ENCODE measurements around the gene PLA2R1. TPM values are rescaled to one million over a fixed set of nuclear protein-coding genes. Genes with fewer than 3 reads are reported as not detected.

PLA2R1 gene
- total and polyA plus RNA-seq, 9 donors, result 9.9 to 33.8 (median 20.4) TPM

DNA sequence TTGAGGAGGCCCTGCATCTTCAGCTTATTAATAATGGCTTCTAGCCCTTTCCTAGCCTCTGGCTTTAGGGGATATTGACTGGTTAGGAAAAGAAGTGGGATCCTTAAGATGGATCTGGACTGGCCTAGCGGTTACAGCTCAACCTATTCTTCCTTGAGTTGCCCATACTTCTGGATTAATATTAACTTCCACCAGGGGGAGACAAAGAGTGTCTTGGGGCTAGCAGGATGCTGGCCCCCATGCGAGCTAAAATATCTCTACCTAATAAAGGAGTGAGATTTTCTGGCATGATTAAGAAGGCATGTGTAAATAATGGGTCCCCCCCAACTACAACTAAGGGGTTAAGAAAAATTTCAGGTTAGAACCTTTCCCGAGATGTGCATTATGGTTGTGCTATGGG is 23.2 kb upstream of the PLA2R1 start:
- Histone ChIP-seq H3K4me1 (ENCODE audit: insufficient read depth) (no peaks in the 10 kb centered on the region), H3K27me3 (no peaks in the 10 kb centered on the region), H3K4me3 (no peak overlapping the region), H3K27ac (no peak overlapping the region), H3K9me3 (peaks cover 10 to 33% of the 10 kb centered on the region in 2 donors), H3K36me3 (no peaks in the 10 kb centered on the region)
- DNase-seq, result no peak
- no peak for TF ChIP-seq POLR2A (IDR thresholded peaks at IDR 0.05)
- TF ChIP-seq, protein P1, sequence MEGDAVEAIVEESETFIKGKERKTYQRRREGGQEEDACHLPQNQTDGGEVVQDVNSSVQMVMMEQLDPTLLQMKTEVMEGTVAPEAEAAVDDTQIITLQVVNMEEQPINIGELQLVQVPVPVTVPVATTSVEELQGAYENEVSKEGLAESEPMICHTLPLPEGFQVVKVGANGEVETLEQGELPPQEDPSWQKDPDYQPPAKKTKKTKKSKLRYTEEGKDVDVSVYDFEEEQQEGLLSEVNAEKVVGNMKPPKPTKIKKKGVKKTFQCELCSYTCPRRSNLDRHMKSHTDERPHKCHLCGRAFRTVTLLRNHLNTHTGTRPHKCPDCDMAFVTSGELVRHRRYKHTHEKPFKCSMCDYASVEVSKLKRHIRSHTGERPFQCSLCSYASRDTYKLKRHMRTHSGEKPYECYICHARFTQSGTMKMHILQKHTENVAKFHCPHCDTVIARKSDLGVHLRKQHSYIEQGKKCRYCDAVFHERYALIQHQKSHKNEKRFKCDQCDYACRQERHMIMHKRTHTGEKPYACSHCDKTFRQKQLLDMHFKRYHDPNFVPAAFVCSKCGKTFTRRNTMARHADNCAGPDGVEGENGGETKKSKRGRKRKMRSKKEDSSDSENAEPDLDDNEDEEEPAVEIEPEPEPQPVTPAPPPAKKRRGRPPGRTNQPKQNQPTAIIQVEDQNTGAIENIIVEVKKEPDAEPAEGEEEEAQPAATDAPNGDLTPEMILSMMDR (IDR thresholded peaks at IDR 0.05), result no peak
- no peak for TF ChIP-seq EP300 (IDR thresholded peaks at IDR 0.05)
- intact Hi-C loops (cut with DNase I), result no loop called here
- WGBS, 3 donors, result 87 to 88% (median 88%) methylated on average over 3 of the region's 3 CpGs

DNA sequence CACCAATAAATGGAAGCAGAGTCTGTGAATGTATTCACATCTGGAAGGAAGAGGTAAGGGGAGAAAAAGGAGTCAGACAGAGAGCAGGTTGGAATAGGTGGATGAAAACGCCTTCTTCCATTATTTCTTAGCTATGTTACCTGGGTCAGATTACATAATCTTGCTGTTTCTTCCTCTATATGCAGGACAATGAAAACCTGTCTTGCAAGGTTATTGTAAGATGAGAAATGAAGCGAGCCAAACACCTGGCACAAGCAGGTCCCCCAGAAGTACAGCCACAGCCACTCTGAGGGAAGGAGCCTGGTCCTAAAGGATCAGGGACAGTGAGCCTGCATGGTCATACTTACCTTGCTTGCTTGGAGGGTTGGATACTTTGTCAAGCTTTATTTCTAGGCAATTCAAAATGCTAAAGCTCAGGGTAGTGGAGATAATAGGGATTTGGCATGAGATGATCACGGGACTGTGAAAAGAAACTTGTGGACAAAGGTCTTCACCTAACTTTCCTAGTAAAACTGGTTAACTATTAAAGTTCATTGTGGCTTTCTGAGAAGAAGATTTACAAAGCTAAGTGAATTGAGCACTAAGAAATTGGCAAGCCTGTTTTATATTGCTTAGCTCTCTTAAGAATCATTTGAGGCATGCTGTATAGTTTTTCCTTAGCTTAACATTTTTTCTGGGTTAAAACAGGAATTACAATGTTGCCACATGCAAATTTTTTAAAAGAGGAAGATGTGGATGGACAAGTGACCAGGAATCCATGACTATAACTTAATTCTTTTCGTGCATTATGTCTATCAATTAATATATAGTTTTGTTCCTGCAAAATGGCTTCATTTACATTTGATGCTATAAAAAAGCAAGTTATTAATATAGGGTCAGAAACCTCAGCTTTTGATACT is 15.7 kb upstream of the PLA2R1 start:
- intact Hi-C loops (cut with DNase I), result no loop called here
- no peaks in the 10 kb centered on the region for H3K4me1 ChIP-seq (ENCODE audit: insufficient read depth)
- no peak overlapping the region for H3K4me3 ChIP-seq
- H3K27me3 ChIP-seq, result no peaks in the 10 kb centered on the region
- WGBS, 3 donors, result 86 to 89% (median 89%) methylated on average over 4 of the region's 4 CpGs
- H3K36me3 ChIP-seq, result no peaks in the 10 kb centered on the region
- DNase-seq, result no peak
- H3K9me3 ChIP-seq, result no peaks in the 10 kb centered on the region
- TF ChIP-seq POLR2A (IDR thresholded peaks at IDR 0.05), result no peak
- no peak for TF ChIP-seq EP300 (IDR thresholded peaks at IDR 0.05)
- TF ChIP-seq, protein P1 (IDR thresholded peaks at IDR 0.05), result no peak
- H3K27ac ChIP-seq, result no peak overlapping the region

DNA sequence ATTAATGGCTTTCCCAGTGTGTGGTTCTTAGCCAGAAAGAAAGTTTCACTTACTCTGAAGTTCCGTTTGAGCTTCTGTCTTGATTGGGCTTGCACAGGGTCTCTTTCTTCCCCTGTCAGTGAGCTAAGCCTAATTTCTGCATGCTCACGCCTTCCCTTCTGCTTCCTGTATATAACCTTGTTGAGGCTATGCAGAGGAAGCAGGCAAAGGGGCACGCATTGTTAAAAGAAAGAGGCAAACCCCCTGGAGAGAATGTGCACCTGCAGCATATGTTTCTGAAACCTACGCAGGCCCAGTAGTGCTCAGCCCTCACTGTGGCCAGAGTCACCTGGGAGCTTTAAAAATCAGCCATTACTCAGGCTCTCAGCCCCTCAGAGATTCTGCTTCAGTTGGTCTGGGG is 14.5 kb upstream of the PLA2R1 start:
- H3K4me1 ChIP-seq (ENCODE audit: insufficient read depth), result no peaks in the 10 kb centered on the region
- no peaks in the 10 kb centered on the region for H3K9me3 ChIP-seq
- no peaks in the 10 kb centered on the region for H3K36me3 ChIP-seq
- intact Hi-C loops (cut with DNase I), result no loop called here
- WGBS, 3 donors, result 71 to 81% (median 80%) methylated on average over 4 of the region's 4 CpGs
- H3K4me3 ChIP-seq, result no peak overlapping the region
- no peak overlapping the region for H3K27ac ChIP-seq
- TF ChIP-seq, protein P1 (IDR thresholded peaks at IDR 0.05), result no peak
- no peak for TF ChIP-seq EP300 (IDR thresholded peaks at IDR 0.05)
- TF ChIP-seq POLR2A (IDR thresholded peaks at IDR 0.05), result no peak
- no peaks in the 10 kb centered on the region for H3K27me3 ChIP-seq
- no peak for DNase-seq

DNA sequence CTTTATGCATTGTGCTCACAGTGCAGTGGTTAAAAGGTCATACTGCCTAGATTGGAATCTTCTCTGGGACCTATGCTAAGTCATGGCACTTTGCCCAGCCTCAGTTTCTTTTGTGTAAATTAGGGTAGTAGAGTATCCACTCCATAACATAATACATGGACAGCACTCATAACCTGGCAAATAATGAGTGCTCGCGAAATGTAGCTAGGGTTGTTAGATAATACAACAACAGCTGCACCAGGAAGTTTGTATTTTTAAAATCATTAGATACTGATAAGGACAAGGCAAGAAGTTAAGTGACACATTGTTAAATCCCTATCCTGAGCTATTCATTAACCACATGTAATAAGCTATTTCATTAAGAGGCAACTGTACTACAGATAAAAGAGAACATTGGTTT is 13.8 kb upstream of the PLA2R1 start:
- Histone ChIP-seq H3K36me3 (no peaks in the 10 kb centered on the region), H3K9me3 (no peaks in the 10 kb centered on the region), H3K27me3 (no peaks in the 10 kb centered on the region), H3K27ac (no peak overlapping the region), H3K4me3 (no peak overlapping the region), H3K4me1 (ENCODE audit: insufficient read depth) (no peaks in the 10 kb centered on the region)
- intact Hi-C loops (cut with DNase I), result no loop called here
- no peak for TF ChIP-seq EP300 (IDR thresholded peaks at IDR 0.05)
- TF ChIP-seq POLR2A (IDR thresholded peaks at IDR 0.05), result no peak
- TF ChIP-seq, protein P1 (IDR thresholded peaks at IDR 0.05), result no peak
- DNase-seq, result no peak
- 51 to 75% (median 67%) methylated on average over 2 of the region's 2 CpGs for WGBS, 3 donors

Data from ovary (tissue), 9 donors.